OCI-LY7 (cell line): ENCODE measurements around the gene SLC6A6.

ENCODE experiments used
- EZH2phosphoT487 ChIP-seq: fragments of 200-600 bp; sonication (generic); IDR thresholded peaks from 2 replicates; pipeline ENCODE4 v1.6.1; 2018; ENCODE audit warnings: low read depth, borderline replicate concordance, mild to moderate bottlenecking, mixed run types, antibody characterized with exemption, low read length, moderate library complexity, mixed read lengths
- TF ChIP-seq, protein P1 (sequence below): fragments of 200-600 bp; sonication (generic); conservative IDR thresholded peaks from 2 replicates; pipeline ENCODE4 v1.5.1; 2014; ENCODE audit warnings: mild to moderate bottlenecking, antibody characterized with exemption, low read length, moderate library complexity, mixed read lengths

DNA sequence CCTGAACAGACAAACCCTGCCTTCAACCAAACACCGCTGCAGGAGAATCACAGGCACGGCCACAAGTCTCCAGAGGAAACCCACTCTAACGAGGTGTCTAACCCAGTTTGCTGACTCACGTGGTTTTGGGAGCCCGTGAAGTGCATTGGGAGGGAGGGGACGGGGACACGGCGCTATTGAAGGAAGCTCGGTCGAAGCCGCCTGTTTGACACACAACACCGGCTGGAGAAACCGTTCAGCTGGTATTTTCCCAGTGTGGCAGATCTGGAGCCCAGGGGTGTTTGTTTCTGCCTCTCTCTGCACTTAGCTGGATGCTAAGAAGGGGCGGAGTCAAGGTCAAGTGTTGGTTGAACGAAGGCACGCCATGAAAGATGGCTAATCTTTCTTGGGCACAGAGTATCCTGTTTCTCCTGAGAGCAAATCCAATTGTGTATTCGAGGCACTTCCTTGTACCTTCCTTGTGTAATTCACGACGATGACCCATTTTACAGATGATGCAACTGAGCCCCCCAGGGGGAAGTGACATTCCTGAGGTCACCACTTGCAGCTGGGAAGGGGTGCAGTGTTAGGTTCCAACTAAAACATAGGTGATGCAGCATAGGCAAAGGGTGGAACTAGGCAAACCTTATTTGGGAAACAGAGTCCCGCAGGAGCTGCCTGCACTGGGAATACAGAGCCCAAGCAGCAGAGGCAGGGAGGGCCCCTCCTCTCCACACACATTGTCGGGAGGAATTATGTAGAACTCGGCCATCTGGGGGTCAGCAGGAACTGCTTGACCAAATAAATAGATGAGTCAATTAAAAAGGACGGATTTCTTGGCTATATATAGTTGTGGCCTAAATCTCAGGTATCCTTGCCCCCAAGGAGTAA is 22.5 kb downstream of the SLC6A6 start:
- TF ChIP-seq, protein P1, sequence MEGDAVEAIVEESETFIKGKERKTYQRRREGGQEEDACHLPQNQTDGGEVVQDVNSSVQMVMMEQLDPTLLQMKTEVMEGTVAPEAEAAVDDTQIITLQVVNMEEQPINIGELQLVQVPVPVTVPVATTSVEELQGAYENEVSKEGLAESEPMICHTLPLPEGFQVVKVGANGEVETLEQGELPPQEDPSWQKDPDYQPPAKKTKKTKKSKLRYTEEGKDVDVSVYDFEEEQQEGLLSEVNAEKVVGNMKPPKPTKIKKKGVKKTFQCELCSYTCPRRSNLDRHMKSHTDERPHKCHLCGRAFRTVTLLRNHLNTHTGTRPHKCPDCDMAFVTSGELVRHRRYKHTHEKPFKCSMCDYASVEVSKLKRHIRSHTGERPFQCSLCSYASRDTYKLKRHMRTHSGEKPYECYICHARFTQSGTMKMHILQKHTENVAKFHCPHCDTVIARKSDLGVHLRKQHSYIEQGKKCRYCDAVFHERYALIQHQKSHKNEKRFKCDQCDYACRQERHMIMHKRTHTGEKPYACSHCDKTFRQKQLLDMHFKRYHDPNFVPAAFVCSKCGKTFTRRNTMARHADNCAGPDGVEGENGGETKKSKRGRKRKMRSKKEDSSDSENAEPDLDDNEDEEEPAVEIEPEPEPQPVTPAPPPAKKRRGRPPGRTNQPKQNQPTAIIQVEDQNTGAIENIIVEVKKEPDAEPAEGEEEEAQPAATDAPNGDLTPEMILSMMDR = no peak
- TF ChIP-seq EZH2phosphoT487 = no peak
